Measurements from ENCODE around the gene NUS1.

GRCh38 chr6:117718895-117719294 is 43.6 kb downstream of the NUS1 start:
- TF ChIP-seq CTCF (IDR thresholded peaks at IDR 0.05): no peak
- no peak for TF ChIP-seq POLR2A (IDR thresholded peaks at IDR 0.05)
